Stomach smooth muscle (tissue), 2 donors: ENCODE data around the gene RIMBP2.
"Not testable (repeated sequence)": the region's sequence is repeated elsewhere in the genome, so short reads cannot be mapped to it uniquely, and the experiment has no call there.

Experiments
- H3K27ac ChIP-seq: one replicate; pipeline ENCODE4 v1.7.0; 2013; ENCODE audit warnings: mild to moderate bottlenecking, low read length, inconsistent platforms
- H3K27me3 ChIP-seq, 2 donors: one replicate each; pipeline ENCODE4 v1.7.0; 2013; ENCODE audit warnings: low read length in 2 of 2; ENCODE audit not compliant: insufficient read depth in 2 of 2, control insufficient read depth in 1 of 2
- H3K36me3 ChIP-seq, 2 donors: one replicate each; pipeline ENCODE4 v1.7.0; 2013; ENCODE audit warnings: low read length in 2 of 2; ENCODE audit not compliant: control insufficient read depth in 2 of 2, insufficient read depth in 2 of 2
- H3K4me1 ChIP-seq: one replicate; pipeline ENCODE4 v1.7.0; 2013; ENCODE audit warnings: low read length; ENCODE audit not compliant: control insufficient read depth, insufficient read depth
- H3K4me3 ChIP-seq, 2 donors: one replicate each; pipeline ENCODE4 v1.7.0; 2013; ENCODE audit warnings: low read length in 2 of 2
- H3K9ac ChIP-seq, 2 donors: one replicate each; pipeline ENCODE4 v1.7.0; 2013; ENCODE audit warnings: low read length in 2 of 2, mild to moderate bottlenecking in 1 of 2
- H3K9me3 ChIP-seq, 2 donors: one replicate each; pipeline ENCODE4 v1.7.0; 2013; ENCODE audit warnings: low read length in 2 of 2; ENCODE audit not compliant: control insufficient read depth in 2 of 2
- donor health status: healthy.
- donor health status: Pancreatic carcinoma.

RIMBP2 gene

DNA sequence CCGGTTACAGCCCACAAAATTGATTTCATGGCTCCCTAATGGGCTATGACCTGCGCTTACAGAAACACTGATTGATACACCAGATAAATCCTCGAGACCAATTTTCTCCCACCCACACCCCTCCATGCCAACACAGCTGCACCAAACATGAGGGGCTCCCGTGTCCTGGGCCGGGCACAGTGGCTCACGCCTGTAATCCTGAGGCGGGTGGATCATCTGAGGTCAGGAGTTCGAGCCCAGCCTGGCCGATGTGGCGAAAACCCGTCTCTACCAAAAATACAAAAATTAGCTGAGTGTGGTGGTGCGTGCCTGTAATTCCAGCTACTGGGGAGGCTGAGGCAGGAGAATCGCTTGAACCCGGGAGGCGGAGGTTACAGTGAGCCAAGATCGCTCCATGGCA lies 27.1 kb downstream of the RIMBP2 start:
- not testable (repeated sequence) for H3K9me3 ChIP-seq, H3K9ac ChIP-seq

DNA sequence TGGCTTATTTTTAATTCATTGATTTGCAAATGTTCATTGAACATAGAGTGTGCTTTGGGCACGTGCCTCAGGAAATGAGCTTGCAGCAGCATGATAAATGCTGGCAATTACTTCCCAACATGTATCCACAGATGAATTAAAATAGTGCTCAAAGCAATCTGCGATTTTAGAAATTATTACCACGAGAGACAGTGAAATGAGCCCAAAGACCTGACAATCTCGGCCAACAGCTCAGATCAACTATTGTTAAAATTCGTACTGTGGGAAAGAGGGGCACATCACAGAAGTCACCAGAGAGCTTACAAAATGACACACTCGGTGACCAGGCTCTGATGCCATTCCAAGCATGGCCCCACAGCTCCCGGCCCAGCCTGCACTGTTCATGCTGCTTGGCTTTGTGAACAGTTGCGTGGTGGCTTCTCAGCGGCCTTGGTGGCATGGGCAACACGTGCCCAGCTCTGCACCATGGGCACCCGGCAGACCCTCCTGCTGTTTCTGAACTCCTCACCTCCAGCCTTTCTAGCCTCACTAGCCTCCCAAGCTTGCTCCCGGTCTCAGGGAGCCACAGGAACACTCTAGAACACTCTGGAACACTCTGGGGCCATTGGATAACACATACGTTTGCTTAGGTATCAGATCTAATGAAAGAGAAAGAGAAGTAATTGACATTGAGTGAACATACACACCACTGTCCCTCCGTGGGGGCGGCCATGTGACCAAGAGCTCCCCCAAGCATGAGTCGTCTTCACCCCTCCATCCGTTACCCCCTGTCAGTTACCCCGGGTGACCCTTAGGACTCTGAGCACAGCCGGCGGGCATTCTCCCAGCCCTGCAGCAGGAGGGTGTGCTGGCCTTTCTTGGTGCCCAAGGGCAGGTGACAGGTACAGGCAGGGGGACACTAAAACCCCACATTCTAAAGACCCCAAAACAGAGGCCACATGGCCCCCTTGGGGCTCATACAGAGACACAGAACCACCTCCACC lies 28.0 kb downstream of the RIMBP2 start:
- H3K4me3 ChIP-seq, result no peak overlapping the region
- H3K27ac ChIP-seq, result no peak overlapping the region
- peaks cover 3 to 13% of the 10 kb centered on the region in 2 donors for H3K27me3 ChIP-seq
- no peaks in the 10 kb centered on the region for H3K4me1 ChIP-seq
- no peaks in the 10 kb centered on the region for H3K9me3 ChIP-seq
- no peaks in the 10 kb centered on the region for H3K36me3 ChIP-seq
- H3K9ac ChIP-seq, result no peak overlapping the region

More for the DNA sequence above, 27.1 kb downstream of the RIMBP2 start:
- peaks cover 3 to 11% of the 10 kb centered on the region in 2 donors for H3K27me3 ChIP-seq
- H3K4me1 ChIP-seq, H3K4me3 ChIP-seq, H3K36me3 ChIP-seq, H3K27ac ChIP-seq: not testable (repeated sequence)

DNA sequence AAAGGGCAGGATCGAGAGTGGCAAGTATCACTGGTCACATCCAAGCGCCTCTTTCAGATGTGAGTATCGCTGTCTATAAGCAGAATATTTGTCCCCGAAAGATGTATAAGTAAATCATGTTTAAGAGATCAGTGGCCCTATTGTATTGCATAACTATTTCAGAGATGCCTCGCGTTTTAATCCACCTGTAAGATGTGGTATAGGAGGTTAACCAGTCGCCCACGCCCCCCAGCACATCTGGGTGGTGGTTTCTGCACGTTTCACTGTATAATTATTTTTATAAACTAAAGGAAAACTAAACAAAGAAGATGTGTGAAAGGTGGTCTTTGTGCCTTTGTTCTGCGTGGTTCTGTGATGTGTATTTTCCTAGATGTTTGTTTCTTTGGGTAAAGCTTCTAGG lies 28.9 kb downstream of the RIMBP2 start:
- Histone ChIP-seq H3K4me1 (no peaks in the 10 kb centered on the region), H3K9me3 (no peaks in the 10 kb centered on the region), H3K4me3 (no peak overlapping the region), H3K27me3 (peaks cover 3 to 15% of the 10 kb centered on the region in 2 donors), H3K27ac (no peak overlapping the region), H3K36me3 (no peaks in the 10 kb centered on the region), H3K9ac (no peak overlapping the region)

DNA sequence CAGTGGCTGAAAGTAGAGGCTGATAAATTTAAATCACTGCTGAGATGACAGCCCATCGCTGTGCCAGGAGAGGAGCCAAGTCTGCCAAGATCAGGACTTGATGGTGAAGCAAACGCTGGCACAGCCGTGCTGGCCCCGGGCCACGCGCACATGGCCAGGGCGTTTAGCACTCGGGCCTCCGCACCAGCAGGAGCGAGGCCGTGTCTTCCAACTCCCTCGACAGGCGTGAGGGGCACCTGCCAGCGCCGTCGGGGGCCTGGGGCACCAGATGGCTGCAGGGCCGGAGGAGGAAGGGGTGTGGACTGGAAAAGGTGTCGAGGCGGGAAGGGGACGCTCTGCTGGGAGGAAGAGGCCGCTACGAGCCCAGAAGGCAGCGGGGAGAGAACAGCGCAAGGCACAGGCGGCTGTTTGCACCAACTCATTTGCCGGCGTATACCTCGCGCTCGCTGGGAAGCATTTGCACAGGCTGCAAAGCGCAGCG lies 29.5 kb downstream of the RIMBP2 start:
- Histone ChIP-seq H3K9me3 (no peaks in the 10 kb centered on the region), H3K9ac (no peak overlapping the region), H3K4me3 (no peak overlapping the region), H3K27me3 (peaks cover 3 to 15% of the 10 kb centered on the region in 2 donors), H3K4me1 (no peaks in the 10 kb centered on the region), H3K27ac (no peak overlapping the region), H3K36me3 (no peaks in the 10 kb centered on the region)

DNA sequence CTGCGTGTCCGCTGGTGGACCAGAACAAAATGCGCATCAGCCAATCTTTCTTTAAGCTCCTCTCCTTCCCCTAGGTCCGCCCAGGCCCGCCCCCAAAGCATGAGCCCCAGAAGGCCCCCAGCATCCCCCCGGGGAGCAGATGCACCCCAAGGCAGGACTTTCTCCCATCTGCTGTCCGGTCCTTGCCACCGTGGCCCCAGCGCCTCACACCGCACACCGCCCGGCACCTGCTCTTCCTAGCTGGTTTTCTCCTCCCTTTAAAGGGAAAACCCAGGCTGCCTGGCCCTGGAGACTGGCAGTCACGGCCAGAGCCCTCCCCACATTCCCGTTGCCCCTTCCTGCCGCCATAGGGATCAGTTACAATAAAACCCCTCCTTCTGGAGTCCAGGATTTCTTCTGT lies 30.2 kb downstream of the RIMBP2 start:
- Histone ChIP-seq H3K4me1 (no peaks in the 10 kb centered on the region), H3K36me3 (no peaks in the 10 kb centered on the region), H3K9me3 (no peaks in the 10 kb centered on the region), H3K9ac (no peak overlapping the region), H3K4me3 (no peak overlapping the region), H3K27me3 (peaks cover 3 to 13% of the 10 kb centered on the region in 2 donors), H3K27ac (no peak overlapping the region)

- Histone ChIP-seq H3K9me3 (no peaks in the 10 kb centered on the region), H3K27me3 (peaks cover 3 to 13% of the 10 kb centered on the region in 2 donors), H3K4me3 (no peak overlapping the region), H3K9ac (no peak overlapping the region), H3K27ac (no peak overlapping the region), H3K4me1 (no peaks in the 10 kb centered on the region), H3K36me3 (no peaks in the 10 kb centered on the region)
Measured at GRCh38 chr12:130685250-130685787, 30.8 kb downstream of the RIMBP2 start.

DNA sequence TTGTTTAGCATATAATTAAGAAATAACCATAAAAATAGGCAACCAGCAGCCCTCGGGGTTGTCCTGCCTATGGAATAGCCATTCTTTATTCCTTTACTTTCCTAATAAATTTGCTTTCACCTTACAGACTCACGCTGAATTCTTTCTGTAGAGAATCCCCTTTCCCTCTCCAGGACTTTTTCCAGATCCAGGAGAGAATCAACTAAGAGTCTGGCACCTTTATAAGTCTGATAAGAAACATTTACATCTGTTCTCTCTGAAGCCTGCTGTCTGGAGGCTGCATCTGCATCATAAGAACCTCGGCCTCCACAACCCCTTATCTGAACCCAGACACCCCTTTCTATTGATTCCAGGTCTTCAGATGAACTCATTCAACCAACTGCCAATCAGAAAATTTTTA lies 32.3 kb downstream of the RIMBP2 start:
- H3K27ac ChIP-seq, result no peak overlapping the region
- no peak overlapping the region for H3K4me3 ChIP-seq
- no peaks in the 10 kb centered on the region for H3K36me3 ChIP-seq
- H3K4me1 ChIP-seq, result no peaks in the 10 kb centered on the region
- no peak overlapping the region for H3K9ac ChIP-seq
- H3K27me3 ChIP-seq, result peaks cover 3 to 13% of the 10 kb centered on the region in 2 donors
- H3K9me3 ChIP-seq, result no peaks in the 10 kb centered on the region

DNA sequence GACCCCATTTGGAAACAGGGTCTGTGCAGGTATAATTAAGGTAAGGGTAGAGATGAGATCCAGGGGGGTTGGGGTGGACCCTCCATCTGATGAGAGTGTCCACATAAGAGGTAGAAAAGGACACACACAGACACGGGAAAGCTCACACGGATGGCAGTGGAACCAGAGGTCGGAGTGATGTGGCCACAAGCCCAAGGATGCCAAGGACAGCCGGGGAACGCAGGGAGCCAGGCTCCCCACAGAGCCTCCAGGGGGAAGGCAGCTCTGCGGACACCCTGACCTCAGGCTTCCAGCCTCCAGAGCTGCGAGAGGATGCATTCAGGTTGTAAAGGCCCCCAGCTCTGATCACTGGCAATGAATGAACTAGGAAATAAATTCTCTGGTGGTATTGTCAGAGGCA lies 33.0 kb downstream of the RIMBP2 start:
- H3K27ac ChIP-seq, result no peak overlapping the region
- no peaks in the 10 kb centered on the region for H3K4me1 ChIP-seq
- no peak overlapping the region for H3K4me3 ChIP-seq
- H3K27me3 ChIP-seq, result peaks cover 3 to 11% of the 10 kb centered on the region in 2 donors
- no peaks in the 10 kb centered on the region for H3K9me3 ChIP-seq
- no peak overlapping the region for H3K9ac ChIP-seq
- H3K36me3 ChIP-seq, result no peaks in the 10 kb centered on the region

DNA sequence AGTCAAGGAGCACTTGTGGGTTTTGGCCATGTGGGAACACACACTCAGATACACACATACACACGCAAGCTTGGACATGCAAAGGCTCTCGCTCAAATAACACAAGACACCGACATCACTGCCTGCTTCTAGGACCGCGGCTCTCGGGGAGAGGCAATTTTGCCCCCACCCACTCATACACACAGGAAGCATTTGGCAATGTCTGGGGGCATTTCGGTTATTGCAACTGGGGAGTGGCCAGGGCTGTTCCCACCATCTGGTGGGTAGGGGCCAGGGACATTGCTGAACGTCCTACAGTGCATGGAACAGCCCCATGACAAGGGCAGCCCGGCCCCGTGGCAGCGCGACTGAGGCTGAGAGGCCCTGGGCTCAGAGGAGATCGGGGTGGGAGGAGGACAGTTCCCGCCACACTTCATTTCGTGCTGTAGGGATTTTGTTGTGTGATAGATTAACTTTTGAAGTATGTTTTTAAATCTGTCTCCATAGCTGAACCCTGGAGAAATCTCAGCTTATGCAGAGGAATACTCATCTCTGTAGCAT lies 35.6 kb downstream of the RIMBP2 start:
- H3K9me3 ChIP-seq, result peaks cover 0 to 7% of the 10 kb centered on the region in 2 donors
- no peaks in the 10 kb centered on the region for H3K36me3 ChIP-seq
- no peak overlapping the region for H3K9ac ChIP-seq
- H3K4me1 ChIP-seq, result no peaks in the 10 kb centered on the region
- no peak overlapping the region for H3K4me3 ChIP-seq
- H3K27me3 ChIP-seq, result peaks cover 3% of the 10 kb centered on the region in 2 donors
- no peak overlapping the region for H3K27ac ChIP-seq

DNA sequence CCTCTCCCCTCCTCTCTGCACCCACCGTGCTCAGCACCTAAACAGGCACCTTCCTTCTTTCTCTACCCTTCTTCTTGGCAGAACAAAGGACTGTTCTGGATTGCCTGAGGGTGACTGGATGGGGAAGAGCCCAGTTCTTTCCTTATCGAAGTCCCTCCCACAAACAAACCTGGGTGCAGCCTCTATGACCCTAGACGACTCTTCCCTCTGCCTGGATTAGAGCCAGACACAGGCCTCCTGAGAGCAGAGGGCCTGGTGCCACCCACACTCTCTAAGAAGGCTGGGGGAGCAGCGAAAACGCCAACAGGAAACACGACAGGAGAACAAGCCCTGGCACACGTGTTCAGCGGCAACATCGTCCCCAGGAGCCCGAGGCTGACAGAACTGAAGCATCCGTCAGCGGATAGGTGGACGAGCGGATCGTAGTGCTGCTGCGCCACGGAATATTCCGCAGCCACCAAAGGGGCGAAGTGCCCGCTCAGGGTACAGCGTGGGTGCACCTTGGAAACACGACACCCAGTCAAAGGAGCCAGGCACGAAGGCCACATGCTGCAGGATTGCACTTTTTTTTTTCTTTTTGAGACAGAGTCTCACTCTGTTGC lies 38.0 kb downstream of the RIMBP2 start:
- Histone ChIP-seq H3K4me3 (no peak overlapping the region), H3K27me3 (peaks cover 0 to 1% of the 10 kb centered on the region in 2 donors), H3K9ac (no peak overlapping the region), H3K27ac (no peak overlapping the region), H3K9me3 (peaks cover 0 to 7% of the 10 kb centered on the region in 2 donors), H3K36me3 (no peaks in the 10 kb centered on the region), H3K4me1 (no peaks in the 10 kb centered on the region)
